ENCODE results near the gene NRG3.

- TF ChIP-seq CTCF (IDR thresholded peaks at IDR 0.05) (no peak), POLR2A (IDR thresholded peaks at IDR 0.05) (no peak), POLR2AphosphoS5 (IDR thresholded peaks at IDR 0.05) (no peak), EP300 (IDR thresholded peaks at IDR 0.05) (no peak)
Measured at GRCh38 chr10:82234173-82234572, 359.2 kb downstream of the NRG3 start.

Measured in upper lobe of left lung (tissue), 4 donors.